ENCODE data around the gene ADAMTS3.
"Not testable (repeated sequence)": the region's sequence is repeated elsewhere in the genome, so short reads cannot be mapped to it uniquely, and the experiment has no call there.

ADAMTS3 gene

GRCh38 chr4:72553540-72554337, 15.3 kb downstream of the ADAMTS3 start:
- no peak for DNase-seq (ENCODE audit: low read depth)

- no peak for DNase-seq (ENCODE audit: low read depth)
Measured at GRCh38 chr4:72552447-72552846, 16.6 kb downstream of the ADAMTS3 start.

- peak; percentile 11 for DNase-seq (ENCODE audit: low read depth)
Measured at GRCh38 chr4:72546456-72546855, 22.6 kb downstream of the ADAMTS3 start.

GRCh38 chr4:72540694-72541093, 28.3 kb downstream of the ADAMTS3 start:
- not testable (repeated sequence) for DNase-seq (ENCODE audit: low read depth)

GRCh38 chr4:72538006-72538405, 31.0 kb downstream of the ADAMTS3 start:
- no peak for DNase-seq (ENCODE audit: low read depth)

- no peak for DNase-seq (ENCODE audit: low read depth)
Measured at GRCh38 chr4:72536443-72536842, 32.6 kb downstream of the ADAMTS3 start.

GRCh38 chr4:72531768-72532290, 37.2 kb downstream of the ADAMTS3 start:
- no peak for DNase-seq (ENCODE audit: low read depth)

GRCh38 chr4:72531322-72531721, 37.7 kb downstream of the ADAMTS3 start:
- DNase-seq (ENCODE audit: low read depth): no peak

GRCh38 chr4:72529148-72529822, 39.7 kb downstream of the ADAMTS3 start:
- no peak for DNase-seq (ENCODE audit: low read depth)

GRCh38 chr4:72527038-72527646, 41.9 kb downstream of the ADAMTS3 start:
- DNase-seq (ENCODE audit: low read depth): no peak

GRCh38 chr4:72525938-72526337, 43.1 kb downstream of the ADAMTS3 start:
- DNase-seq (ENCODE audit: low read depth): peak; percentile 3

- no peak for DNase-seq (ENCODE audit: low read depth)
Measured at GRCh38 chr4:72522440-72522839, 46.6 kb downstream of the ADAMTS3 start.

GRCh38 chr4:72513227-72513626, 55.8 kb downstream of the ADAMTS3 start:
- DNase-seq (ENCODE audit: low read depth): no peak

- DNase-seq (ENCODE audit: low read depth): no peak
Measured at GRCh38 chr4:72507860-72508419, 61.1 kb downstream of the ADAMTS3 start.

- no peak for DNase-seq (ENCODE audit: low read depth)
Measured at GRCh38 chr4:72507167-72507566, 61.9 kb downstream of the ADAMTS3 start.

- DNase-seq (ENCODE audit: low read depth): peak; percentile 58
Measured at GRCh38 chr4:72505314-72505744, 63.7 kb downstream of the ADAMTS3 start.

GRCh38 chr4:72500214-72500613, 68.8 kb downstream of the ADAMTS3 start:
- DNase-seq (ENCODE audit: low read depth): no peak

GRCh38 chr4:72496119-72496518, 72.9 kb downstream of the ADAMTS3 start:
- no peak for DNase-seq (ENCODE audit: low read depth)

GRCh38 chr4:72494156-72494555, 74.9 kb downstream of the ADAMTS3 start:
- no peak for DNase-seq (ENCODE audit: low read depth)

GRCh38 chr4:72489267-72489666, 79.8 kb downstream of the ADAMTS3 start:
- DNase-seq (ENCODE audit: low read depth): peak; percentile 23

- DNase-seq (ENCODE audit: low read depth): no peak
Measured at GRCh38 chr4:72486991-72487390, 82.0 kb downstream of the ADAMTS3 start.

GRCh38 chr4:72484981-72485380, 84.0 kb downstream of the ADAMTS3 start:
- DNase-seq (ENCODE audit: low read depth): no peak
